ENCODE data around the gene ZNF41. TPM values are rescaled to one million over a fixed set of nuclear protein-coding genes. Genes with fewer than 3 reads are reported as not detected.
A peak's percentile ranks its signal among the peaks of the same experiment; 100 is the strongest.
"Not testable (repeated sequence)": the region's sequence is repeated elsewhere in the genome, so short reads cannot be mapped to it uniquely, and the experiment has no call there.

Gene ZNF41
- total and polyA plus RNA-seq, 2 donors (not counting 3 experiments of a cell fraction or from before 2014, with no cell fraction given) = 2.9 to 7.5 TPM

GRCh38 chrX:47514533-47515235 lies 31.7 kb upstream of the ZNF41 start:
- Histone ChIP-seq H4K20me1 (replicated peaks; ENCODE audit: control insufficient read depth, extremely low read depth, insufficient read depth, low read length) (no peaks in the 10 kb centered on the region), H3K27me3 (ENCODE audit: control insufficient read depth in 2 of 2, insufficient read depth in 2 of 2, low read length in 2 of 2) (peaks cover 0 to 1% of the 10 kb centered on the region in 2 experiments), H3K9ac (replicated peaks; ENCODE audit: extremely low read depth, insufficient read depth, low read length) (no peak overlapping the region), H3K36me3 (ENCODE audit: control insufficient read depth in 2 of 2, extremely low read depth in 1 of 2, insufficient read depth in 2 of 2, low read length in 2 of 2) (no peaks in the 10 kb centered on the region), H3K9me1 (replicated peaks; ENCODE audit: control insufficient read depth, extremely low read depth, insufficient read depth, low read length) (no peaks in the 10 kb centered on the region), H3K4me1 (ENCODE audit: control insufficient read depth, extremely low read depth, insufficient read depth, low read length) (peaks cover 7% of the 10 kb centered on the region), H3K9me3 (replicated peaks; ENCODE audit: control insufficient read depth, insufficient read depth, low read length) (no peaks in the 10 kb centered on the region), H3K4me2 (ENCODE audit: insufficient read depth, low read length) (no peak overlapping the region), H2AFZ (ENCODE audit: low read depth, low read length) (no peak overlapping the region), H3K27ac (ENCODE audit: insufficient read depth, low read depth, low read length) (no peak overlapping the region), H3K4me3 (replicated peaks in 1 of 3; ENCODE audit: insufficient read depth in 1 of 3, low read depth in 1 of 3, low read length in 3 of 3) (no peak overlapping the region), H3K79me2 (ENCODE audit: control insufficient read depth, insufficient read depth, low read length) (no peaks in the 10 kb centered on the region)
- no peak for FAIRE-seq
- intact Hi-C loops (cut with micrococcal nuclease) (no loop called here), dilution Hi-C loops (cut with MboI; ENCODE audit: extremely low pct_ligation_motif_present, low sequenced_read_pairs) (no loop called here)
- DNase-seq (ENCODE audit: low read depth, low spot score) = no peak
- TF ChIP-seq MYC (IDR thresholded peaks at IDR 0.05; ENCODE audit: low read depth, low read length) (no peak), GATA2 (IDR thresholded peaks at IDR 0.05; ENCODE audit: insufficient read depth, insufficient read length, low read depth, low read length) (no peak), FOS (IDR thresholded peaks at IDR 0.05; ENCODE audit: borderline replicate concordance, insufficient read depth, low read length) (no peak), JUN (IDR thresholded peaks at IDR 0.05; ENCODE audit: borderline replicate concordance, insufficient read depth, insufficient read length, low read depth) (no peak), POLR2A (IDR thresholded peaks at IDR 0.05; ENCODE audit: low read depth, low read length) (no peak), MAX (IDR thresholded peaks at IDR 0.05; ENCODE audit: insufficient read depth, insufficient read length) (no peak), POLR2AphosphoS5 (IDR thresholded peaks at IDR 0.05; ENCODE audit: insufficient read depth, low read depth, low read length) (no peak)
- no TSS peak for BruUV-seq (replicated peaks)
- ChIA-PET POLR2A (no interaction called here), CTCF (interaction anchor here (1.1 to 1.8 kb wide), 3 partner anchors 8 to 17 kb away, joined by 3 to 9 read pairs (median 3); no protein-coding TSS in a partner anchor)

- H3K27ac ChIP-seq (ENCODE audit: insufficient read depth, low read depth, low read length); DNase-seq (ENCODE audit: low read depth, low spot score); H3K27me3 ChIP-seq (ENCODE audit: control insufficient read depth in 2 of 2, insufficient read depth in 2 of 2, low read length in 2 of 2); intact Hi-C loops (cut with micrococcal nuclease); H3K79me2 ChIP-seq (ENCODE audit: control insufficient read depth, insufficient read depth, low read length); BruUV-seq (replicated peaks); H3K9me1 ChIP-seq (replicated peaks; ENCODE audit: control insufficient read depth, extremely low read depth, insufficient read depth, low read length); POLR2A ChIA-PET; H3K4me1 ChIP-seq (ENCODE audit: control insufficient read depth, extremely low read depth, insufficient read depth, low read length); H3K36me3 ChIP-seq (ENCODE audit: control insufficient read depth in 2 of 2, extremely low read depth in 1 of 2, insufficient read depth in 2 of 2, low read length in 2 of 2); dilution Hi-C loops (cut with MboI; ENCODE audit: extremely low pct_ligation_motif_present, low sequenced_read_pairs); H3K9me3 ChIP-seq (replicated peaks; ENCODE audit: control insufficient read depth, insufficient read depth, low read length); H4K20me1 ChIP-seq (replicated peaks; ENCODE audit: control insufficient read depth, extremely low read depth, insufficient read depth, low read length): not testable (repeated sequence)
- peak overlapping the region; percentile 31 for H3K9ac ChIP-seq (replicated peaks; ENCODE audit: extremely low read depth, insufficient read depth, low read length)
- FAIRE-seq = peak; percentile 78
- CTCF ChIA-PET = interaction anchor here (0.7 kb wide), 1 partner anchor 9 kb away, joined by 3 read pairs; no protein-coding TSS in a partner anchor
- H3K4me3 ChIP-seq (replicated peaks in 1 of 3; ENCODE audit: insufficient read depth in 1 of 3, low read depth in 1 of 3, low read length in 3 of 3) = peak overlapping the region in 2 of 3 experiments; percentile 29 to 70
- H2AFZ ChIP-seq (ENCODE audit: low read depth, low read length) = peak overlapping the region; percentile 54
- H3K4me2 ChIP-seq (ENCODE audit: insufficient read depth, low read length) = peak overlapping the region; percentile 78
Observed at GRCh38 chrX:47513034-47513965, 30.3 kb upstream of the ZNF41 start.

GRCh38 chrX:47512383-47512782 lies 29.4 kb upstream of the ZNF41 start:
- H3K27ac ChIP-seq (ENCODE audit: insufficient read depth, low read depth, low read length); H3K4me3 ChIP-seq (replicated peaks in 1 of 3; ENCODE audit: insufficient read depth in 1 of 3, low read depth in 1 of 3, low read length in 3 of 3); H2AFZ ChIP-seq (ENCODE audit: low read depth, low read length); dilution Hi-C loops (cut with MboI; ENCODE audit: extremely low pct_ligation_motif_present, low sequenced_read_pairs); H3K9me3 ChIP-seq (replicated peaks; ENCODE audit: control insufficient read depth, insufficient read depth, low read length); POLR2A ChIA-PET; H3K4me2 ChIP-seq (ENCODE audit: insufficient read depth, low read length); intact Hi-C loops (cut with micrococcal nuclease); H4K20me1 ChIP-seq (replicated peaks; ENCODE audit: control insufficient read depth, extremely low read depth, insufficient read depth, low read length); H3K27me3 ChIP-seq (ENCODE audit: control insufficient read depth in 2 of 2, insufficient read depth in 2 of 2, low read length in 2 of 2); H3K4me1 ChIP-seq (ENCODE audit: control insufficient read depth, extremely low read depth, insufficient read depth, low read length); H3K79me2 ChIP-seq (ENCODE audit: control insufficient read depth, insufficient read depth, low read length); H3K36me3 ChIP-seq (ENCODE audit: control insufficient read depth in 2 of 2, extremely low read depth in 1 of 2, insufficient read depth in 2 of 2, low read length in 2 of 2); H3K9ac ChIP-seq (replicated peaks; ENCODE audit: extremely low read depth, insufficient read depth, low read length); DNase-seq (ENCODE audit: low read depth, low spot score); H3K9me1 ChIP-seq (replicated peaks; ENCODE audit: control insufficient read depth, extremely low read depth, insufficient read depth, low read length); CTCF ChIA-PET; BruUV-seq (replicated peaks): not testable (repeated sequence)
- FAIRE-seq = peak; percentile 24
